ENCODE results near the gene CCSER1.
"Not testable (repeated sequence)": the region's sequence is repeated elsewhere in the genome, so short reads cannot be mapped to it uniquely, and the experiment has no call there.

The CCSER1 gene

DNA sequence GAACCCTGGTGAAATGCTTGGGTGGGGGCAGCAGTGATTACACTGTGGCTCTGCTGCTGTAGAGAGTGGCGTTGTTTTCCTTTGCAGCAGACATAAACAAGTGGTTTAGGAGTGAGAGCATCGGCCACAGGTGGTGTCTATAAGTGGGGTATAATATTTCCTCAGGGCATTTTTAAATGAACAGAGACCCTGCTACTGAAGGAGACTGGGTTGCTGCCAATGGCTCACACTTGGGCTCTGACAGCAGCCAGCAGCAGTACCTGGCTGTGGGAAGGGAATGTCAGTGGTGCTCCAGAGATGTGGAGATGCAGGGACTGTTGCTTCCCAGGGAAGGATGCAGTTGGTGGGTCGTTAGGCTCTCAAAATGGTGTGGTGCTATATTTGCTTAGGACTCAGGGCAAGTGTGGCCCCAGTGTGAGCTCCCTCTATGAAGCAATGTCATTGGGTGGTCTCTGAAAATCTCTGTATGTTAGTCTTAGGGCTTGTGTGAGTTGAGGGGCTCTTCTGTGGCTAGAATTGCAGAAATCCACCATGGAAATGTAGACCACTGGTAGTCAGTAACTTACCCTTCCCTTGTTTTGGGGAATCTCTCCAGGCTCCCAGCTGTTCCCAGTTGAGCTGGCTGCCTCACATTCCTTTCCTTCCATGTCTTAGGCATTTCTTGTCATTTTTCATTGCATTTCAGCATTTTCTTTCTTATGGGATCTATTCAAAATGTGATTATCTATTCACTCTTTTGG is 1153.5 kb downstream of the CCSER1 start:
- DNase-seq (ENCODE audit: low read depth in 2 of 2): no peak

DNA sequence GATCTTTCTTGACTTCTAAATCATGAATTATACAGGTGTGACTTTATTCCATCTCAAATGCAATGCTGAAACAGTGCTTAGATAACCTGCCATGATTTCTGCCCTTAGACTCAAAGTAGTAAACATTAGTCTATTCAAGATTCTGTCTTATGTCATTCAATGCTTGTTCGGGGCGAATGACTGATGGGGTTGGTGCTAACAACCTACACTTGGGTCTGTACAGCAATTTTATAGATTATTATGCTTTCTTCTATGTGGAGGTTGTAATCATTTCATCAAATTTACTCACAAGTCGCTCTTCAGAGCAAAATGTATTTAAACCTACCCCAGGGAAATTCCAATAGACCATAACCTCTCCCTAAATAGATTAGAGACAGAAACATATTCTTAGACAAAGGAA is 1155.0 kb downstream of the CCSER1 start:
- DNase-seq (ENCODE audit: low read depth in 2 of 2): no peak

DNA sequence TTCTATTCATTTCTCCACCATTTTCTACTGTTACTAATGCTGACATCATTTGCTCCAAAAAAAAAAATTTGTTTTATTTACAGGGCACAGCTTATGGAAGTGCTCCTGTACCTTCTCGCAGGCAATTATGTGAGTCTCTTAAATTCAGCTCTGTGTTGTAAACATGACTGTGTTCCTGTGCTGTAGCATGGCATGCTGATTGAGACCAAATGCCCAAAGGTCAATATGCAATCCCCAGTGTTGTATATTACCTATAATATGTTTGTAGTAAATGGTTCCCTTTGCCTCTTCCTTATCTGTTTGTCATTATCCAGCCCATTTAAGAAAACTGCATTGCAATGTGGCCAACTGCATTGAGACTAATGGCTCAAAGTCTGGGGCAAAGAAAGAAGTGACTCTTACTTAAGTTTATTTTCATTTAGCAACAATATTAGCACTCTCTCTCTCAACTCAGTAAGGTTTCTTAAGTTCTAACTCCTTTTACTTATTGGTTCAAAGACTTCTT is 1156.6 kb downstream of the CCSER1 start:
- no peak for DNase-seq (ENCODE audit: low read depth in 2 of 2)

DNA sequence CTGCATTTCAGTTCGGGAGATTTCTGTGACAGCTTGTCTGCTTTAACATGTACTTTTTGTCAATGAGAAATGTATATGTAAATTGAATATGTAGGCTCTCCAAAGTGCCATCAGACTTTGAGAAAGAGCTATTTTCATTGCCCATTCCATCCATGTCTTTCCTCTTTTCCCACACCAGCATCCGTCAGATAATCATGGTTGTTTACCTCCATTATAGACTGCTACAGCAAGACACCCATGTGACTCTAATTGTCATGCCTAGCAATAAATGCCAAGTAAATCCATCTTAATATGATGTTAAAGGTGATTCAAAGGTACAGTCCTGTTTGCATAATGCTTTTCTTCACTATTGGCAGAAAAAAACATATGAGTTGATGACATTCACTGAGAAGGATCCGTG is 1157.3 kb downstream of the CCSER1 start:
- no peak for DNase-seq (ENCODE audit: low read depth in 2 of 2)

- no peak for DNase-seq (ENCODE audit: low read depth in 2 of 2)
Observed at GRCh38 chr4:91285487-91285886, 1158.3 kb downstream of the CCSER1 start.

DNA sequence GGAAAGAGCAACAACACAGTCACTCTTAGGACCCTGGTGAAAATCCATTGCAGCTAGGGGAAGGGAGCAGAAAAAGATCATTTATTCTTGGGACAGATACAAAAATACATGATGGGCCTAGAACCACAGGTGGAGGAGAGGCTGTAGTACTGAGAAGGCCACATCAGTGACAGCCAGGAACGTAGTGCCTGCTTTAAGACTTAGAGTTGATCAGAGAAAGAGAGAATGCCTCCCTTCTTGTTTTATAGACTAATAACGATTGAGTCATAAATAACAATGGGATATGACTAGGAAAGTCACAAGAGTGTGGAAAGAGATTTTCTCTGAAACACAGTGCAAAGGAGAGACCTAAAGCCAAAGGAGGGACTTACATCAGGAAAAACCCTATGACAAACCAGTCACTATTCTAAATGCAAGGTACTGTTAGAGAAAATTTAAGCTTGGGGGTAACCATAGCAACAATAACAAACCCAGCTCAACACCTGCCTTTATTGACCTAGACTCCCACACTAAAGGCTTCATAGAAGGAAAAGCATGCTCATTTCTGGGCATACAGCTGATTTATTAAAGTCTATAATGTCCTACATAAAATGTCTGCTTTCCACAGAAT is 1161.6 kb downstream of the CCSER1 start:
- DNase-seq (ENCODE audit: low read depth in 2 of 2): no peak

DNA sequence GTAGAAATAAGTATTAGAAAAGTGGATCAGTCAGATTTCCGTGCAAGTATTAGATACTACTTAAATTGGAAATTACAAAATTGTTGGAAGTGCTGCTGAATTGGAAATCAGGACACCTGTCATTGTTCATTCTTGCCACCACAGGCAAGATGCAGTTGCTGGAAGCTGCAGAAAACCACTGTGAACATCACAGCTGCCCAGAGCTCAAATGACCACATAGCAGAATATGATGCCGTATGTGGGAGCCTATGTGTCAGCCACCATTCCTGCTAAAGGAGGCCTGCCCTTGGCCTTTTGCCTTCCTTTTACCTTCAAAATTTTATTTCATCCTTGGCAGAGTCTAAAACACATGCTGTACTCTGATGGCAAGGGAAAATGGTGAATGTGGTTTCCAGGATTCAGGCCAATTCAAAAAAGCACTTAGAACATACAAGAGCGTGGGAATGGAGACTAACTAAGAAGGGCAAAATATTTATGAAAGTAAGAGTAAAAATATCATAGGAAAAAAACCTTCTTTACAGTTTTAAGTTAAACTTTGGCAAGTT is 1171.0 kb downstream of the CCSER1 start:
- no peak for DNase-seq (ENCODE audit: low read depth in 2 of 2)

DNA sequence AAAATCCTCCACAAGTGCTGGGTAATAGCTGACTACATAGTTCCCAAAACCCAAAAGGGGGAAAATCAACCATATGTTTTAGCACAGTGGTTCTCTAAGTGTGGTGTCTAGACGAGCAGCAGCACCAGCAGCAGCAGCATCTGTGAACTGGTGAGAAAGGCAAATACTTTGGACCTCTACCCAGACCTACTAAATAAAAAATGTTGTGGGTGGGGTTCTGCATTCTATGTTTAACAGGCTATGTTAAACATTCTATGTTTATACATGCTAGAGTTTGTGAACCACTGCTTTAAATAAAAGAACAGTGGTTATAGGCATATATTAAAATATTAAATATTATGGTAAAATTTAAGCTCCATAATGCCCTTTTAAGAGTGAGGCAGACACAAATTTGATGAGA is 1171.6 kb downstream of the CCSER1 start:
- no peak for DNase-seq (ENCODE audit: low read depth in 2 of 2)

- DNase-seq (ENCODE audit: low read depth in 2 of 2): no peak
Observed at GRCh38 chr4:91302120-91302519, 1174.9 kb downstream of the CCSER1 start.

DNA sequence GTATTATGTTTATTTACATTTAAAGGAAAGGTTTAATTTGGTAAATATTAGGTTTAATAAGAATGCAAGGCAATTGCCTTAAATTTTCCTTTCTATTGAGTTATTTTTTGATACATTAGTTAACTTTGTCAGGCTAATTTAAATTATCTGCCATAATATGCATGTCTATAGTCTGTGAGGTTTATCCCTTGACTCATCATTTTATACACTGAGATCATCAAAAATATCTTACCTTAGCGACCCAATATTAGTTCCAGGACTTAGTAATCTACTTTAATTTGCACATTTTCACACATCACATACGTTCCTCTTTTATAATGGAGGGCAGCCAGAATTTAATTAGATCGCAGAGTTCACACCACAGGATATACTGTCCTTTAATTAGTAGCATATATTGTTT is 1177.1 kb downstream of the CCSER1 start:
- no peak for DNase-seq (ENCODE audit: low read depth in 2 of 2)

- no peak for DNase-seq (ENCODE audit: low read depth in 2 of 2)
Observed at GRCh38 chr4:91317434-91317833, 1190.2 kb downstream of the CCSER1 start.

- DNase-seq (ENCODE audit: low read depth in 2 of 2): no peak
Observed at GRCh38 chr4:91319556-91320268, 1192.5 kb downstream of the CCSER1 start.

GRCh38 chr4:91322961-91323360 is 1195.8 kb downstream of the CCSER1 start:
- no peak for DNase-seq (ENCODE audit: low read depth in 2 of 2)

GRCh38 chr4:91325495-91325894 is 1198.3 kb downstream of the CCSER1 start:
- DNase-seq (ENCODE audit: low read depth in 2 of 2): no peak

DNA sequence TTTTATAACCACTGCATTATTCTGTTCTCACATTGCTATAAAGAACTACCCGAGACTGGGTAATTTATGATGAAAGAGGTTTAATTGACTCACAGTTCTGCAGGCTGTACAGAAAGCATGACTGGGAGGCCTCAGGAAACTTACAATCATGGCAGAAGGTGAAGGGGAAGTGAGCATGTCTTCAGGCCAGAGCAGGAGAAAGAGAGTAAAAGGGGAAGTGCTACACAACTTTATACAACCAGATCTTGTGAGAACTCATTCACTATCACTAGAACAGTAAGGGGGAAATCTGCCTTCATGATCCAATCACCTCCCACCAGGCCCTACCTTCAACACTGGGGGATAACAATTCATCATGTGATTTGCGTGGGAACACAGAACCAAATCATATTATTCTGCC is 1199.0 kb downstream of the CCSER1 start:
- not testable (repeated sequence) for DNase-seq (ENCODE audit: low read depth in 2 of 2)

GRCh38 chr4:91330555-91331137 is 1203.5 kb downstream of the CCSER1 start:
- no peak for DNase-seq (ENCODE audit: low read depth in 2 of 2)

DNA sequence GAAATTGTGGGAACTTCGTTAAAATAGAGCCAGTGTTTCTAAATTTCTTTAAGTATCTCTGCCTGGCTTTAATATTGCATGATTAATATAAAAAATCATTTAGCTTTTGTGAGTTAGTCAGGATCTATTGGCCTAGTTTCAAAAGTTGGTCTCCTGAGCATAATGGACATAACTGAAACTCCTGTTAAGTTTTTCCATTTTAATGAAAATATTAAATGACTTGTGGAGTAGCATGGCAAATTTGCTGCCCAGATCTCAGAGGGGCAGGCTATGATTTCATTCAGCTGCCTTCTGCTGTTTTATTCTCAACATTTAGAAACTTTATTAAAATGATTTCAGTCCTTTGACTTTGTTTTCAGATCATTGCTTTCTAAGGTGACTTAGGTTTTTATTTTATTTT is 1213.6 kb downstream of the CCSER1 start:
- no peak for DNase-seq (ENCODE audit: low read depth in 2 of 2)

DNA sequence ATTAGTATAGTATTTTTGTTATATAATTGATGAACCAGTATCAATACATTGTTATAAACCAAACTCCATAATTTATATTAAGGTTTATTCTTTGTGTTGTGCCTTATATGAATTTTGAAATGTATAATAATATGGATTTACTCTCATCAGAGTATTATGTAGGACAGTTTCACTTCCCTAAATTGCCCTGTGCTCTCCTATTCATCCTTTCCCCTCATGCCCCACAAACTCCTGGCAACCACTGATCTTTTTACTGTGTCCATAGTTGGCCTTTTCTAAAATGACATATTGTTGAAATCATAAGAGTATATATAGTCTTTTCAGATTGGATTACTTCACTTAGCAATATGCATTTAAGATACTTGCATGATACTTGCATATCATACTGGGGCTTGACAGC is 1218.4 kb downstream of the CCSER1 start:
- no peak for DNase-seq (ENCODE audit: low read depth in 2 of 2)

DNA sequence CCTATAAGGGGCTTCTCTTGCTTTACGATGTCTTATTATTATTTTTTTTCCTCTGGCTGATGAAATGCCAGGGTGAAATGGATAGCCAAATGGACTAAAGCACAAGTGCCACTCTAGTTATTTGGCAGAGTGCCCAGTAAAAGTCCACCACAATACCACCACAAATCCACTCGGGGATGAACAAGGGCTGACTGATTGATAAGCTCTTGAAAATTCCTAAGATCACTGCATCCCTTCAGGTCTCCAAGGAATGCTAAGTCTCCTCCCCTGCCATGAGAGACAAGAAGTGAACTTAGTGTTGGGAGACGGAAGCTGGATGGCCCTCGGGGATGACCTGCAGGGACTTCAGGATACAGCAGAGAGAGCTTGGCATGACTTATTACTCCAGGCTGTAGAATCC is 1229.3 kb downstream of the CCSER1 start:
- DNase-seq (ENCODE audit: low read depth in 2 of 2): not testable (repeated sequence)

DNA sequence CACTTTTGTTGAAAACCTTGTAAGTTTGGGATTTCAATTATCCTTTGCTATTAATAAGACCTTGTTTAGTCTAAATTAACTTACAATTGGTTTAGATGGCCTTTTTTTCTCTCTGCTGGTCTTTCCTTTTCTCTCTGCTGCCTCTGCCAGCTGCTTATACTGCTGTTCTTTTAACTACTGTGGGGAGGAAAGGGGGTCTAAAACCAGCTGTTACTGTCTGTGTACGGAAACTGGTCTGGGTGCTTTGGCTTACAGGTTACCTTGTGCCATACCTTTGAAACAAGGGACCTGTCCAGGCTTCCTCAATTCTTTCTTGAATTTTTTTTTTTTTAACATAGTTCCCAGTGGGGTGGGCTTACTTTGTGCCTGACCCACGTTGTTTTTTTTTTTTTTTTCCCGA is 1230.8 kb downstream of the CCSER1 start:
- not testable (repeated sequence) for DNase-seq (ENCODE audit: low read depth in 2 of 2)

DNA sequence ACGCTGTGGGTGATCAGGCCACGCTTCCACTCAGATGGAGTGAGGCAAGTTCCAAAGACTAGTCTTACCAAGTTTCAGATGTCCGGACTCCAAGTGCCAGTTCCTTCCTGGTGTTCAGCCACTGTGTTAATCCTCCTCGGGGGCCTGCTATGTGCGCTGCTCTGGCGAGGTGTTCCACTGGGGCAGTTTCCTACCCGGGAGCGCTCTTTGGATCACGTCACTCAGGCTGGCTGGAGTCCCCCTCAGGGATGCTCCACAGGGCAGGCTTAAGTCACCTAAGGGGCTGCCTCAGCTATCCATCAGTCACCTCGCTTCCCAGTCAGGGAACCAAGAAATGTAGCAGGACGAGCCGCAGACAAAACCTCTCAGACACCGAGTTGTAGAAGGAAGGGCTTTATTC is 1231.4 kb downstream of the CCSER1 start:
- not testable (repeated sequence) for DNase-seq (ENCODE audit: low read depth in 2 of 2)

All from stimulated activated CD8-positive, alpha-beta memory T cell treated with anti-CD3 and anti-CD28 coated beads, Interleukin-7, amount 100 ng/mL, for 4 hours (primary cell).